SK-N-SH (cell line): Measurements from ENCODE around the gene ZFTA. TPM values are rescaled to one million over a fixed set of nuclear protein-coding genes. Genes with fewer than 3 reads are reported as not detected.
A peak's percentile ranks its signal among the peaks of the same experiment; 100 is the strongest.

Experiments
- CTCF ChIA-PET: fragments of 300-600, 350-600 bp; formaldehyde crosslinking; extraction: SDS; loops from one replicate; lab custom pipeline; 2021; lab: Yijun Ruan, JAX
- POLR2A ChIA-PET: fragments of 350-600 bp; sonication (Branson Sonifier 250); formaldehyde crosslinking; extraction: SDS; loops from one replicate; lab custom pipeline; 2020; ENCODE audit warnings: antibody characterized with exemption, inconsistent platforms; lab: Yijun Ruan, JAX
- DNase-seq: peaks from one replicate; pipeline ENCODE4 v3.0.0; 2012
- H2AFZ ChIP-seq: fragments of 200-600 bp; sonication (generic); 2 replicates; pipeline ENCODE4 v1.8.1; 2016; ENCODE audit warnings: antibody characterized with exemption, mild to moderate bottlenecking, low read depth
- H3F3A ChIP-seq: fragments of 200-600 bp; sonication (generic); replicated peaks from 2 replicates; pipeline ENCODE3; 2016; ENCODE audit warnings: antibody characterized with exemption, mild to moderate bottlenecking; ENCODE audit not compliant: insufficient read depth
- H3K27ac ChIP-seq, 2 experiments: fragments of 200-500 bp in 1 of 2; fragments of 200-600 bp in 1 of 2; sonication (Bioruptor generic) in 1 of 2; sonication (generic), shearing (Covaris generic) in 1 of 2; 2 replicates each; pipeline versions ENCODE4 v1.5.1 to v1.6.1; 2014 to 2016; ENCODE audit warnings: low read depth in 2 of 2, inconsistent platforms in 1 of 2, low read length in 1 of 2, mild to moderate bottlenecking in 1 of 2, mixed read lengths in 1 of 2
- H3K27me3 ChIP-seq: fragments of 200-600 bp; sonication (generic), shearing (Covaris generic); 2 replicates; pipeline ENCODE4 v1.6.1; 2016; ENCODE audit warnings: mixed run types; ENCODE audit not compliant: insufficient read depth
- H3K36me3 ChIP-seq, 2 experiments: fragments of 200-500 bp in 1 of 2; fragments of 200-600 bp in 1 of 2; sonication (Bioruptor generic) in 1 of 2; sonication (generic) in 1 of 2; replicated peaks in 1 of 2; 2 replicates each; pipeline versions ENCODE3 to v1.5.1; 2014 to 2016; ENCODE audit warnings: low read length in 1 of 2, mild to moderate bottlenecking in 1 of 2; ENCODE audit not compliant: insufficient read depth in 2 of 2, control insufficient read depth in 1 of 2
- H3K4me1 ChIP-seq, 2 experiments: fragments of 200-500 bp in 1 of 2; fragments of 200-600 bp in 1 of 2; sonication (Bioruptor generic) in 1 of 2; sonication (generic), shearing (Covaris generic) in 1 of 2; 2 replicates each; pipeline versions ENCODE4 v1.5.1 to v1.6.1; 2014 to 2016; ENCODE audit warnings: low read depth in 1 of 2, low read length in 1 of 2, mixed run types in 1 of 2; ENCODE audit not compliant: insufficient read depth in 2 of 2, control insufficient read depth in 1 of 2
- H3K4me2 ChIP-seq: fragments of 200-600 bp; sonication (generic), shearing (Covaris generic); 2 replicates; pipeline ENCODE4 v1.6.1; 2017; ENCODE audit warnings: mixed run types
- H3K4me3 ChIP-seq, 2 experiments: fragments of 200-500 bp in 1 of 2; fragments of 200-600 bp in 1 of 2; sonication (Bioruptor generic) in 1 of 2; sonication (generic), shearing (Covaris generic) in 1 of 2; 2 replicates each; pipeline versions ENCODE4 v1.5.1 to v1.8.1; 2014 to 2016; ENCODE audit warnings: low read depth in 2 of 2, inconsistent platforms in 1 of 2, low read length in 1 of 2, mild to moderate bottlenecking in 1 of 2, mixed read lengths in 1 of 2, moderate library complexity in 1 of 2
- H3K79me2 ChIP-seq: fragments of 200-600 bp; sonication (generic); 2 replicates; pipeline ENCODE4 v1.8.1; 2017; ENCODE audit warnings: mild to moderate bottlenecking; ENCODE audit not compliant: insufficient read depth
- H3K9ac ChIP-seq: fragments of 200-600 bp; sonication (generic); 2 replicates; pipeline ENCODE4 v1.6.1; 2017; ENCODE audit warnings: mixed run types
- H3K9me2 ChIP-seq: fragments of 200-600 bp; sonication (generic); 2 replicates; pipeline ENCODE4 v1.6.1; 2017; ENCODE audit warnings: mixed run types
- H3K9me3 ChIP-seq: fragments of 200-600 bp; sonication (generic); 2 replicates; pipeline ENCODE4 v1.6.1; 2017; ENCODE audit warnings: mixed run types, mild to moderate bottlenecking, moderate library complexity
- H4K20me1 ChIP-seq: fragments of 200-600 bp; sonication (generic); 2 replicates; pipeline ENCODE4 v1.6.1; 2017; ENCODE audit warnings: mild to moderate bottlenecking, mixed run types; ENCODE audit not compliant: insufficient read depth
- CTCF ChIP-seq: fragments of 200-600 bp; sonication (generic); IDR thresholded peaks from 2 replicates; pipeline ENCODE4 v1.6.1; 2017; ENCODE audit warnings: antibody characterized with exemption, mild to moderate bottlenecking, moderate library complexity
- EP300 ChIP-seq, 2 experiments: IDR thresholded peaks; 2 replicates each; pipeline versions ENCODE4 v1.4.0 to v1.6.1; 2012; ENCODE audit warnings: borderline replicate concordance in 1 of 2, low read depth in 1 of 2, low read length in 1 of 2
- FOSL2 ChIP-seq: IDR thresholded peaks from 2 replicates; pipeline ENCODE4 v1.4.0; 2012; ENCODE audit warnings: low read depth, mild to moderate bottlenecking, moderate library complexity, borderline replicate concordance
- FOXJ3 ChIP-seq: sonication (generic); formaldehyde crosslinking; IDR thresholded peaks from 2 replicates; pipeline ENCODE4 v1.5.1; 2020; ENCODE audit warnings: mild to moderate bottlenecking, missing genetic modification reagents
- FOXM1 ChIP-seq: IDR thresholded peaks from 2 replicates; pipeline ENCODE4 v1.4.0; 2012; ENCODE audit warnings: low read depth, mild to moderate bottlenecking
- JUND ChIP-seq: IDR thresholded peaks from 2 replicates; pipeline ENCODE4 v1.4.0; 2012
- MEF2A ChIP-seq: IDR thresholded peaks from 2 replicates; pipeline ENCODE4 v1.4.0; 2012; ENCODE audit warnings: low read depth, borderline replicate concordance
- NFIC ChIP-seq: IDR thresholded peaks from 2 replicates; pipeline ENCODE4 v1.4.0; 2012; ENCODE audit warnings: borderline replicate concordance
- PBX3 ChIP-seq: IDR thresholded peaks from 2 replicates; pipeline ENCODE4; 2012
- RAD21 ChIP-seq: IDR thresholded peaks from 2 replicates; pipeline ENCODE4 v1.6.1; 2012; ENCODE audit warnings: mild to moderate bottlenecking, low read length
- RFX5 ChIP-seq: IDR thresholded peaks from 2 replicates; pipeline ENCODE4 v1.6.1; 2012; ENCODE audit warnings: mild to moderate bottlenecking, improper control_type of control experiment, low read length
- SMC3 ChIP-seq: IDR thresholded peaks from 2 replicates; pipeline ENCODE4 v1.6.1; 2012; ENCODE audit warnings: low read depth, low read length, improper control_type of control experiment
- TAF1 ChIP-seq: IDR thresholded peaks from 2 replicates; pipeline ENCODE4 v1.6.1; 2012; ENCODE audit warnings: low read depth, mild to moderate bottlenecking, low read length, moderate library complexity, borderline replicate concordance
- USF1 ChIP-seq: IDR thresholded peaks from 2 replicates; pipeline ENCODE4 v1.4.0; 2012; ENCODE audit warnings: low read depth, borderline replicate concordance
- USF2 ChIP-seq: fragments of 150-350 bp; IDR thresholded peaks from 2 replicates; pipeline ENCODE4 v1.6.1; 2017; ENCODE audit warnings: antibody characterized with exemption, low read length, low read depth, borderline replicate concordance
- YY1 ChIP-seq: IDR thresholded peaks from 2 replicates; pipeline ENCODE4 v1.4.0; 2012; ENCODE audit warnings: low read depth, mild to moderate bottlenecking
- ZBTB33 ChIP-seq: IDR thresholded peaks from 2 replicates; pipeline ENCODE4 v1.4.0; 2012; ENCODE audit warnings: low read depth, borderline replicate concordance
- WGBS: methylation state at CpG from one replicate; pipeline ENCODE4 v1.1.6; 2017; ENCODE audit warnings: low lambda C conversion rate; 5-methylcytosine and 5-hydroxymethylcytosine counted together
- polyA plus RNA-seq, 3 experiments: library from polyadenylated mRNA; depleted of rRNA; stranded (reverse); fragments of >200 nt; gene quantifications; 2 replicates each; pipeline ENCODE4 v1.2.3, GENCODE V29; 2012

ZFTA gene
- polyA plus RNA-seq, 1 of the 3 experiments (the other 2 are of a cell fraction), result 8.7 TPM

GRCh38 chr11:63738720-63739360 is 29.7 kb downstream of the ZFTA start:
- no peak overlapping the region for H3K4me2 ChIP-seq
- H3K79me2 ChIP-seq, result peaks cover 36% of the 10 kb centered on the region
- H3K4me3 ChIP-seq, result no peak overlapping the region; a peak in 1 of 4 replicates
- WGBS, result 22% methylated on average over 8 of the region's 8 CpGs
- CTCF ChIA-PET, result interaction anchor here (0.6 to 5.9 kb wide), 35 partner anchors 8 to 259 kb away, joined by 3 to 32 read pairs (median 4); partner anchors contain the start of genes ATL3 and RTN3
- H3K36me3 ChIP-seq, result peaks cover 0 to 3% of the 10 kb centered on the region in 2 experiments
- no peak overlapping the region for H3K27ac ChIP-seq
- H3K4me1 ChIP-seq, result 0 out of 4 replicates have a peak, but pooled peaks cover 0 to 14% of the 10 kb centered on the region in 2 experiments
- H3K9ac ChIP-seq, result no peak overlapping the region
- H3F3A ChIP-seq, result peaks cover 7% of the 10 kb centered on the region
- H3K9me2 ChIP-seq, result no peaks in the 10 kb centered on the region
- no peak for TF ChIP-seq FOXM1
- TF ChIP-seq USF1, result no peak
- peak; percentile 65; the same call in 1 of the 2 replicates for TF ChIP-seq SMC3
- no peak for TF ChIP-seq RFX5
- no peak for TF ChIP-seq EP300 (IDR thresholded peaks at IDR 0.05; ENCODE audit: borderline replicate concordance in 1 of 2, low read depth in 1 of 2, low read length in 1 of 2)
- TF ChIP-seq NFIC, result no peak
- no peak for TF ChIP-seq JUND
- no peak for TF ChIP-seq FOXJ3
- TF ChIP-seq TAF1, result 0 out of 2 replicates have a peak, but pooled peaks have one; percentile 23
- peak; percentile 79 for TF ChIP-seq RAD21
- TF ChIP-seq CTCF, result peak; percentile 82
- TF ChIP-seq MEF2A, result no peak
- no peaks in the 10 kb centered on the region for H3K9me3 ChIP-seq
- no peaks in the 10 kb centered on the region for H4K20me1 ChIP-seq
- peak; percentile 50 for DNase-seq
- no peaks in the 10 kb centered on the region for H3K27me3 ChIP-seq
- POLR2A ChIA-PET, result interaction anchor here (0.6 kb wide), 1 partner anchor 37 kb away, joined by 3 read pairs; no protein-coding TSS in a partner anchor
- 0 out of 2 replicates have a peak overlapping the region, but pooled peaks have one; percentile 37 for H2AFZ ChIP-seq

GRCh38 chr11:63737718-63738117 is 30.9 kb downstream of the ZFTA start:
- no peaks in the 10 kb centered on the region for H3K9me3 ChIP-seq
- H3K36me3 ChIP-seq, result peaks cover 0 to 5% of the 10 kb centered on the region in 2 experiments
- POLR2A ChIA-PET, result no interaction called here
- H3K27me3 ChIP-seq, result no peaks in the 10 kb centered on the region
- H3K4me2 ChIP-seq, result no peak overlapping the region
- no peak overlapping the region for H3K4me3 ChIP-seq
- 0 out of 4 replicates have a peak, but pooled peaks cover 0 to 14% of the 10 kb centered on the region in 2 experiments for H3K4me1 ChIP-seq
- DNase-seq, result no peak
- H4K20me1 ChIP-seq, result no peaks in the 10 kb centered on the region
- peaks cover 24% of the 10 kb centered on the region for H3K79me2 ChIP-seq
- no peak overlapping the region for H3K9ac ChIP-seq
- no peak overlapping the region for H2AFZ ChIP-seq
- no peak overlapping the region for H3K27ac ChIP-seq
- 95% methylated on average over 1 of the region's 1 CpG for WGBS
- CTCF ChIA-PET, result interaction anchor here (0.7 to 5.9 kb wide), 19 partner anchors 9 to 258 kb away, joined by 3 to 32 read pairs (median 5); partner anchors contain the start of gene RTN3
- peaks cover 7% of the 10 kb centered on the region for H3F3A ChIP-seq
- H3K9me2 ChIP-seq, result no peaks in the 10 kb centered on the region
- no peak for TF ChIP-seq MEF2A
- no peak for TF ChIP-seq YY1
- no peak for TF ChIP-seq USF2
- no peak for TF ChIP-seq CTCF
- TF ChIP-seq JUND, result no peak
- TF ChIP-seq PBX3, result no peak
- no peak for TF ChIP-seq ZBTB33
- no peak for TF ChIP-seq TAF1
- no peak for TF ChIP-seq FOSL2
